ENCODE data around the gene NPHP3.
"Not testable (repeated sequence)": the region's sequence is repeated elsewhere in the genome, so short reads cannot be mapped to it uniquely, and the experiment has no call there.

Gene NPHP3, protein sequence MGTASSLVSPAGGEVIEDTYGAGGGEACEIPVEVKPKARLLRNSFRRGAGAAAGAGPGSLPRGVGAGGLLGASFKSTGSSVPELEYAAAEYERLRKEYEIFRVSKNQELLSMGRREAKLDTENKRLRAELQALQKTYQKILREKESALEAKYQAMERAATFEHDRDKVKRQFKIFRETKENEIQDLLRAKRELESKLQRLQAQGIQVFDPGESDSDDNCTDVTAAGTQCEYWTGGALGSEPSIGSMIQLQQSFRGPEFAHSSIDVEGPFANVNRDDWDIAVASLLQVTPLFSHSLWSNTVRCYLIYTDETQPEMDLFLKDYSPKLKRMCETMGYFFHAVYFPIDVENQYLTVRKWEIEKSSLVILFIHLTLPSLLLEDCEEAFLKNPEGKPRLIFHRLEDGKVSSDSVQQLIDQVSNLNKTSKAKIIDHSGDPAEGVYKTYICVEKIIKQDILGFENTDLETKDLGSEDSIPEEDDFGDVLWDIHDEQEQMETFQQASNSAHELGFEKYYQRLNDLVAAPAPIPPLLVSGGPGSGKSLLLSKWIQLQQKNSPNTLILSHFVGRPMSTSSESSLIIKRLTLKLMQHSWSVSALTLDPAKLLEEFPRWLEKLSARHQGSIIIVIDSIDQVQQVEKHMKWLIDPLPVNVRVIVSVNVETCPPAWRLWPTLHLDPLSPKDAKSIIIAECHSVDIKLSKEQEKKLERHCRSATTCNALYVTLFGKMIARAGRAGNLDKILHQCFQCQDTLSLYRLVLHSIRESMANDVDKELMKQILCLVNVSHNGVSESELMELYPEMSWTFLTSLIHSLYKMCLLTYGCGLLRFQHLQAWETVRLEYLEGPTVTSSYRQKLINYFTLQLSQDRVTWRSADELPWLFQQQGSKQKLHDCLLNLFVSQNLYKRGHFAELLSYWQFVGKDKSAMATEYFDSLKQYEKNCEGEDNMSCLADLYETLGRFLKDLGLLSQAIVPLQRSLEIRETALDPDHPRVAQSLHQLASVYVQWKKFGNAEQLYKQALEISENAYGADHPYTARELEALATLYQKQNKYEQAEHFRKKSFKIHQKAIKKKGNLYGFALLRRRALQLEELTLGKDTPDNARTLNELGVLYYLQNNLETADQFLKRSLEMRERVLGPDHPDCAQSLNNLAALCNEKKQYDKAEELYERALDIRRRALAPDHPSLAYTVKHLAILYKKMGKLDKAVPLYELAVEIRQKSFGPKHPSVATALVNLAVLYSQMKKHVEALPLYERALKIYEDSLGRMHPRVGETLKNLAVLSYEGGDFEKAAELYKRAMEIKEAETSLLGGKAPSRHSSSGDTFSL (N-terminal part only)

GRCh38 chr3:132722165-132723023 is at the start of gene NPHP3:
Gene NPHP3, minus strand, starts transcription at chr3:132722409. Its CDS starts 54 bp downstream, at chr3:132722355.
- Mint-ChIP-seq H3K4me1 (ENCODE audit: low read depth) (peaks cover 46% of the 10 kb centered on the region), H3K4me3 (peak within 1 kb of the TSS; percentile 90), H3K27ac (peak within 1 kb of the TSS; percentile 92), H3K9me3 (no peaks in the 10 kb centered on the region), H3K27me3 (no peaks in the 10 kb centered on the region), H3K36me3 (ENCODE audit: low read depth) (peaks cover 33% of the 10 kb centered on the region)
- peak; percentile 95 for DNase-seq

DNA sequence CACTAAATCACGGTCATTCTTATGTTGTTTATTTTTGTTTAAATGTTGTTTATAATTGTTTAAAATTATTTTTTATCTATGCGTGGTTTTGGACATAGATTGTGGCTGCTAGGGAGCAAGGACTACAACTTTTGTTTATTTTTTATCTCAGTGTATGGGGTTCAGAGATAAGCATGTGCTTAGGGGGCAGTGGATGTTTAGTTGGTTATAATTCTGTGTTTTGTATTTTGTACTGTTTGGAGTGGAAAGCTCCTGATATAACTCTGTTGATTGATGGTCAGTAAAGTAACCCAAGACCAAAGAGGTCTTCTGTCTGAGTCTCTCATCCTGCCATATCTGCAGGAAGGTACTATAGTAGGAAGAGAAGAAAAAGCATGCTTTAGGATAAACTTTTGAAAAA is 36.5 kb upstream of the NPHP3 start:
- Mint-ChIP-seq H3K4me1 (ENCODE audit: low read depth) (peaks cover 2% of the 10 kb centered on the region), H3K27me3 (peaks cover 4% of the 10 kb centered on the region), H3K9me3 (no peaks in the 10 kb centered on the region), H3K4me3 (no peak overlapping the region), H3K36me3 (ENCODE audit: low read depth) (no peaks in the 10 kb centered on the region), H3K27ac (no peak overlapping the region)
- DNase-seq, result no peak

DNA sequence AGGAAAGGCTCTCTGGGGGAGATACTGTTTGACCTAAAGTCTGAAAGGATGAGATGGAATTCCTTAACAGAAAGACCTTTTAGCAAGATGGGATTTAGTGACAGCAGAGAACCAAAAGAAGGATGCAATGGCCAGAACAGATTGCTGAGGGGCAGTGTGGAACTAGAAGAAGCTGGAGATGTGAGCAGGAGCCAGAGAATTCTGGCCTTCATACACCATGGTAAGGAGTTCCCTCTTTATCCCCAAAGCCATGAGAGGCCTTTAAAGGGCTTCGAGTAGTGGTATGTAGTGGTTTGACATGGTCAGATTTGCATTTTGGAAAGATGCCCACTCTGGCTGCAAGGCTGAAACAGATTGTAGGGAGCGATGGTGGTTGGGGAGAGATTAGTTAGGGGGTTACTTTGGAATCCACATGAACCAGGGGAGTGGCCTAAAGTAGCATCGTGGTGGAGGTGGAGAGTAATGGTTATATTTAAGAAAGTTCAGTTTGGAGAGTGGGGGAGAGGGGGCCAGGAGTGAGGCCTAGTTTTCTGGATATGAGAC is 34.0 kb upstream of the NPHP3 start:
- H3K4me3 Mint-ChIP-seq, result no peak overlapping the region
- no peak for DNase-seq
- no peaks in the 10 kb centered on the region for H3K36me3 Mint-ChIP-seq (ENCODE audit: low read depth)
- no peaks in the 10 kb centered on the region for H3K9me3 Mint-ChIP-seq
- peaks cover 2% of the 10 kb centered on the region for H3K4me1 Mint-ChIP-seq (ENCODE audit: low read depth)
- H3K27me3 Mint-ChIP-seq, result peaks cover 4% of the 10 kb centered on the region
- H3K27ac Mint-ChIP-seq, result no peak overlapping the region

DNA sequence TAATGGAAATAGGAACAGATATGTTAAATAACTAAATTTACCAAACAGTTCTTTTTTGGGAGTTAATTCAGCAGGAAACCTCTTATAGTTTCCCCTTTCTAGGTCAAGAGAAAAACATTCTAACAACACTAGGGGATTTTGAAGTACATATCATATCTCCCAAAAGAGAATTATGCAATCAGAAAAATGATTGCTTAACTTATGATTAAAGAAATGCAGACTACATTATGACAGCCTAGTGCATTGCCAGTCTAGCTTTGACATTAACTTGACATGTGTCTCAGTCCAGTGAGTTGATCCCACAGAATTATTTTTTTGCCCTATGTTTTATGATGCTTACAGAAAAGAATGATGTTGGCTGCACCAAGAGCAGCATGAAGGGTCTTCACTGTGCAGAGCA is 31.7 kb upstream of the NPHP3 start:
- H3K27ac Mint-ChIP-seq, result no peak overlapping the region
- H3K4me1 Mint-ChIP-seq (ENCODE audit: low read depth), result peaks cover 2% of the 10 kb centered on the region
- H3K36me3 Mint-ChIP-seq (ENCODE audit: low read depth), result no peaks in the 10 kb centered on the region
- no peak overlapping the region for H3K4me3 Mint-ChIP-seq
- H3K9me3 Mint-ChIP-seq, result no peaks in the 10 kb centered on the region
- H3K27me3 Mint-ChIP-seq, result peaks cover 4% of the 10 kb centered on the region
- no peak for DNase-seq

- DNase-seq, result no peak
- no peak overlapping the region for H3K27ac Mint-ChIP-seq
These were observed 27.6 kb upstream of the NPHP3 start for GRCh38 chr3:132749786-132750185.

DNA sequence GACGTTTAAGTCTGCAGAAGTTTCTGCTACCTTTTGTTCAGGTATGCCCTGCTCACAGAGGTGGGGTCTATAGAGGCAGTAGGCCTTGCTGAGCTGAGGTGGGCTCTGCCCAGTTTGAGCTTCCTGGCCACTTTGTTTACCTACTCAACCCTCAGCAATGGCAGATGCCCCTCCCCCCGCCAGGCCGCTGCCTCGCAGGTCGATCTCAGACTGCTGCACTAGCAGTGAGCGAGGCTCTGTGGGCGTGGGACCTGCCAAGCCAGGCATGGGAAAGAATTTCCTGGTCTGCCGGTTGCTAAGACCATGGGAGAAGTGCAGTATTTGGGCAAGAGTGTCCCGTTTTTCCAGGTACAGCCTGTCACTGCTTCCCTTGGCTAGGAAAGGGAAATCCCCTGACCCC is 24.5 kb upstream of the NPHP3 start:
- peaks cover 25% of the 10 kb centered on the region for H3K27me3 Mint-ChIP-seq
- H3K27ac Mint-ChIP-seq; H3K9me3 Mint-ChIP-seq; H3K4me1 Mint-ChIP-seq (ENCODE audit: low read depth); H3K36me3 Mint-ChIP-seq (ENCODE audit: low read depth); H3K4me3 Mint-ChIP-seq; DNase-seq: not testable (repeated sequence)

More at GRCh38 chr3:132749786-132750185, 27.6 kb upstream of the NPHP3 start:
- H3K9me3 Mint-ChIP-seq, result no peaks in the 10 kb centered on the region
- no peaks in the 10 kb centered on the region for H3K36me3 Mint-ChIP-seq (ENCODE audit: low read depth)
- H3K4me1 Mint-ChIP-seq (ENCODE audit: low read depth), result no peaks in the 10 kb centered on the region
- peaks cover 9% of the 10 kb centered on the region for H3K27me3 Mint-ChIP-seq
- no peak overlapping the region for H3K4me3 Mint-ChIP-seq

DNA sequence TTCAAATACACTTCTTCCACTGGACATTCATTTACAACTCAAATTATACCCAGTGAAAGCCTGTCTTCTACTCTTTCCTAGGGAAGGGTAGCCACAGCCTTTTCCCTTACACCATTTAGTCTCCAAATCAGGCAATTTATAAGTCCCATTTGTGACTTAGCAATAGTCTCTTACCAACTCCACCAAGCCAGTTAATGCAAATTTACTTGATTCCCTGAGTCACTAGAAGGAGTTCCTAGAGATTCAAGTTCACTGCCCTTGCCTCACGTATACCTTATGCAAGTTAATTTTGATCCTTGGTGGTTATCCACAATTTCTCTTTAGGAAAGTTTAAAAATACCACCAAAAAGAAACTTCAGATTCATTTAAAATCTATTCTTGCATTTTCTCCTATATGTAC is 16.1 kb upstream of the NPHP3 start:
- no peaks in the 10 kb centered on the region for H3K4me1 Mint-ChIP-seq (ENCODE audit: low read depth)
- H3K27me3 Mint-ChIP-seq, result peaks cover 30% of the 10 kb centered on the region
- H3K27ac Mint-ChIP-seq, result no peak overlapping the region
- no peaks in the 10 kb centered on the region for H3K9me3 Mint-ChIP-seq
- H3K4me3 Mint-ChIP-seq, result no peak overlapping the region
- H3K36me3 Mint-ChIP-seq (ENCODE audit: low read depth), result no peaks in the 10 kb centered on the region
- no peak for DNase-seq

GRCh38 chr3:132735589-132735988 is 13.4 kb upstream of the NPHP3 start:
- no peak overlapping the region for H3K27ac Mint-ChIP-seq
- H3K9me3 Mint-ChIP-seq, result no peaks in the 10 kb centered on the region
- peaks cover 36% of the 10 kb centered on the region for H3K27me3 Mint-ChIP-seq
- H3K36me3 Mint-ChIP-seq (ENCODE audit: low read depth), result no peaks in the 10 kb centered on the region
- DNase-seq, result no peak
- H3K4me1 Mint-ChIP-seq (ENCODE audit: low read depth), result no peaks in the 10 kb centered on the region
- H3K4me3 Mint-ChIP-seq, result no peak overlapping the region

DNA sequence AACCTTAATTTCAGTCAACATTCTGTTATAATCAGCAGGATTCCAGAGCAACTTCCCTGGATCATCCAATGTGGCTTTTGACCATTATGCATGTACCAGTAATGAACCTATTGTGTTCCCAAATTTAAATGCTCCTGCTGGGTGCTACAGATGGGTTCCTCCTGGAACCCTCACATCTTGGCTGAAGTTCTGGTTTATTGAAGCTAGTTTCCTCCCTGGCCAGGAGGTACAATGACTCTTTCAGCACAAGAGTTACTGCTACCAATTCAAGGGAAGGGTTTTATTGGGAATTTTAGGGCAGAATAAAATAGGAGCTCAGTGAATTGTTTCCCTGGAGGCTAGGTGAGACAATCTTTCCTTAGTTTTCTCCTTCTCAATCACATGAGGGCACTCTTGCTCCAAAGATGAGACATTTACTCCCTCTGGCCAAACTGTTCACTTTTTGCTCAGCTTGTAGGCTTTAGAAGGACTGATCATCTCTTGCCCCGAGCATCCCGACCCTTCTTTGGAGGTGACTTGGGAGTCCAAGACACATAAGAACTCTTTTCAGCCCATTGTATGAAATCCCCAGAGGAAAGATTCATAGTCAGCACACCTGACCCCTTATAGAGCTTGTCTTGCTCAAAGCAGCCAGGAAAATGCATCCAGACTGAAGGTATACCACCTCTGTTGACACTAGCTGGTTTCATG is 8.8 kb upstream of the NPHP3 start:
- H3K27me3 Mint-ChIP-seq, result peaks cover 33% of the 10 kb centered on the region
- H3K27ac Mint-ChIP-seq, result no peak overlapping the region
- peaks cover 3% of the 10 kb centered on the region for H3K4me1 Mint-ChIP-seq (ENCODE audit: low read depth)
- H3K9me3 Mint-ChIP-seq, result no peaks in the 10 kb centered on the region
- no peak overlapping the region for H3K4me3 Mint-ChIP-seq
- no peak for DNase-seq
- no peaks in the 10 kb centered on the region for H3K36me3 Mint-ChIP-seq (ENCODE audit: low read depth)

GRCh38 chr3:132726341-132726823 is 4.2 kb upstream of the NPHP3 start:
- peaks cover 15% of the 10 kb centered on the region for H3K4me1 Mint-ChIP-seq (ENCODE audit: low read depth)
- no peaks in the 10 kb centered on the region for H3K9me3 Mint-ChIP-seq
- H3K27me3 Mint-ChIP-seq, result peaks cover 19% of the 10 kb centered on the region
- peaks cover 8% of the 10 kb centered on the region for H3K36me3 Mint-ChIP-seq (ENCODE audit: low read depth)
- H3K4me3 Mint-ChIP-seq, result no peak overlapping the region
- no peak for DNase-seq
- H3K27ac Mint-ChIP-seq, result no peak overlapping the region

DNA sequence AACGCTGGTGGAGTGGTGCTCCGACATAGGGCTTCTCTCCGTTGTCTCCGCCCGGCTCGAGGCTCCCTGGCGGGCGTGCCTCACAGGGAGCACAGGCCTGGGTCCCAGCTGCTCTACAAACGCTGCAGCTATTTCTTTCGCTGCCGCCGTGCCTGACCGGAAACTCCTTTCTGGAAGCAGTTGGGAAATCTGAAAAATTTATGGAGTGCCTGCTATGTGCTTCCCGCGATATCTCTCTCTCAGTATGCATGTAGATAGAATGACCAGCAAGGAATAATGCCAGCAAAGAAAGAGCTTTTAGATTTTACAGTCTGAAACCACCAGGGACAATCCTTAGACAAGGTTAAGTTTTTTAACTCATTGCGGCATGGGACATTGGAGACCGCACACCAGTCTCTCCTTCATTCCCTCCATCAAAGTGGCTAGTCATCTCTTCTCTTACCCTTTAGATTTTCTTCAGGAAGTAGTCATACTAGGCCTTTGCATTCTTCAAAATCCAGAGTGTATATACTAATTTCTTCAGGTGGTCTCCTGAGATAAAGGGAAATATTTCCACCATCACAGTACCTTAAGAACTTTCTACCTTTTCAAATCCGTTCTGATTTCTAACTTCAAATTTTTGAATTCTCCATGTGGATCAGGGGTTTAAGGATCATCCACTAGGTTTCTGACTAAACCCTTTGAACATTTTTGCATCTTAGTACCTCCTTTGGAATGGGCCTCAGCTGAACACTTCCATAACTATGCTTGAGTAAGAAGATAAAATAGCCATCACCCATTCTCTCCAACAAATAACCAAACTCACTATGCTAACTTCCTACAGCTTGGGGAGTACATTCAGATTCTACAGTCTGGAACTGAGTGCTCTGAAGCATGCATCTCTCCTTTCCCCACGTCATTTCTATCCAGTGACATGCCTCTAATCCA is 1.1 kb upstream of the NPHP3 start:
- Mint-ChIP-seq H3K27ac (peak overlapping the region; percentile 92), H3K4me3 (peak overlapping the region; percentile 89), H3K27me3 (peaks cover 6% of the 10 kb centered on the region), H3K9me3 (no peaks in the 10 kb centered on the region), H3K4me1 (ENCODE audit: low read depth) (peaks cover 41% of the 10 kb centered on the region), H3K36me3 (ENCODE audit: low read depth) (peaks cover 26% of the 10 kb centered on the region)
- no peak for DNase-seq

Measured in activated T-cell treated with anti-CD3 and anti-CD28 coated beads, Interleukin-2, amount 50 U/mL, for 24 hours (primary cell).